GM23248 (cell line): ENCODE data around the gene BCL6.

Experiments
- EZH2 ChIP-seq: fragments of 200-600 bp; sonication (generic); IDR thresholded peaks from 2 replicates; pipeline ENCODE4 v1.6.1; 2018; ENCODE audit warnings: antibody characterized with exemption, mild to moderate bottlenecking; ENCODE audit not compliant: insufficient read depth, poor library complexity, severe bottlenecking
- EZH2phosphoT487 ChIP-seq: fragments of 200-600 bp; sonication (generic); IDR thresholded peaks from 2 replicates; pipeline ENCODE4 v1.6.1; 2018; ENCODE audit warnings: antibody characterized with exemption, moderate library complexity, mild to moderate bottlenecking, low read depth; ENCODE audit not compliant: insufficient read depth

- TF ChIP-seq EZH2phosphoT487 (no peak), EZH2 (no peak)
Measured at GRCh38 chr3:187759601-187760000, 14.3 kb upstream of the BCL6 start.
